Vagina (tissue), 2 donors: ENCODE results near the gene TNFRSF13B.
"Not testable (repeated sequence)": the region's sequence is repeated elsewhere in the genome, so short reads cannot be mapped to it uniquely, and the experiment has no call there.

Source experiments
- POLR2A ChIP-seq, 2 donors: fragments of 450-650 bp; IDR thresholded peaks; one replicate each; pipeline ENCODE4 v1.6.1; 2017; ENCODE audit warnings: antibody characterized with exemption in 2 of 2, mild to moderate bottlenecking in 2 of 2, moderate library complexity in 2 of 2
- TF ChIP-seq, protein P1 (sequence below), 3 experiments: fragments of 450-650 bp in 2 of 3; fragments of 200-600 bp in 1 of 3; sonication (generic) in 1 of 3; IDR thresholded peaks; one replicate each; pipeline ENCODE4 v1.5.1; 2017 to 2019; ENCODE audit warnings: antibody characterized with exemption in 3 of 3, mild to moderate bottlenecking in 2 of 3, moderate library complexity in 2 of 3

- TF ChIP-seq, protein P1, sequence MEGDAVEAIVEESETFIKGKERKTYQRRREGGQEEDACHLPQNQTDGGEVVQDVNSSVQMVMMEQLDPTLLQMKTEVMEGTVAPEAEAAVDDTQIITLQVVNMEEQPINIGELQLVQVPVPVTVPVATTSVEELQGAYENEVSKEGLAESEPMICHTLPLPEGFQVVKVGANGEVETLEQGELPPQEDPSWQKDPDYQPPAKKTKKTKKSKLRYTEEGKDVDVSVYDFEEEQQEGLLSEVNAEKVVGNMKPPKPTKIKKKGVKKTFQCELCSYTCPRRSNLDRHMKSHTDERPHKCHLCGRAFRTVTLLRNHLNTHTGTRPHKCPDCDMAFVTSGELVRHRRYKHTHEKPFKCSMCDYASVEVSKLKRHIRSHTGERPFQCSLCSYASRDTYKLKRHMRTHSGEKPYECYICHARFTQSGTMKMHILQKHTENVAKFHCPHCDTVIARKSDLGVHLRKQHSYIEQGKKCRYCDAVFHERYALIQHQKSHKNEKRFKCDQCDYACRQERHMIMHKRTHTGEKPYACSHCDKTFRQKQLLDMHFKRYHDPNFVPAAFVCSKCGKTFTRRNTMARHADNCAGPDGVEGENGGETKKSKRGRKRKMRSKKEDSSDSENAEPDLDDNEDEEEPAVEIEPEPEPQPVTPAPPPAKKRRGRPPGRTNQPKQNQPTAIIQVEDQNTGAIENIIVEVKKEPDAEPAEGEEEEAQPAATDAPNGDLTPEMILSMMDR (IDR thresholded peaks at IDR 0.05): not testable (repeated sequence)
- not testable (repeated sequence) for TF ChIP-seq POLR2A (IDR thresholded peaks at IDR 0.05)
Measured at GRCh38 chr17:17013828-17014747, 42.2 kb upstream of the TNFRSF13B start.
